Activated CD4-positive, alpha-beta T cell treated with anti-CD3 and anti-CD28 coated beads for 1 hour (primary cell): Measurements from ENCODE around the gene CAMK1D.

Experiments
- DNase-seq: peaks from one replicate; pipeline ENCODE4 v3.0.0-alpha.2; 2020

The CAMK1D gene

DNA sequence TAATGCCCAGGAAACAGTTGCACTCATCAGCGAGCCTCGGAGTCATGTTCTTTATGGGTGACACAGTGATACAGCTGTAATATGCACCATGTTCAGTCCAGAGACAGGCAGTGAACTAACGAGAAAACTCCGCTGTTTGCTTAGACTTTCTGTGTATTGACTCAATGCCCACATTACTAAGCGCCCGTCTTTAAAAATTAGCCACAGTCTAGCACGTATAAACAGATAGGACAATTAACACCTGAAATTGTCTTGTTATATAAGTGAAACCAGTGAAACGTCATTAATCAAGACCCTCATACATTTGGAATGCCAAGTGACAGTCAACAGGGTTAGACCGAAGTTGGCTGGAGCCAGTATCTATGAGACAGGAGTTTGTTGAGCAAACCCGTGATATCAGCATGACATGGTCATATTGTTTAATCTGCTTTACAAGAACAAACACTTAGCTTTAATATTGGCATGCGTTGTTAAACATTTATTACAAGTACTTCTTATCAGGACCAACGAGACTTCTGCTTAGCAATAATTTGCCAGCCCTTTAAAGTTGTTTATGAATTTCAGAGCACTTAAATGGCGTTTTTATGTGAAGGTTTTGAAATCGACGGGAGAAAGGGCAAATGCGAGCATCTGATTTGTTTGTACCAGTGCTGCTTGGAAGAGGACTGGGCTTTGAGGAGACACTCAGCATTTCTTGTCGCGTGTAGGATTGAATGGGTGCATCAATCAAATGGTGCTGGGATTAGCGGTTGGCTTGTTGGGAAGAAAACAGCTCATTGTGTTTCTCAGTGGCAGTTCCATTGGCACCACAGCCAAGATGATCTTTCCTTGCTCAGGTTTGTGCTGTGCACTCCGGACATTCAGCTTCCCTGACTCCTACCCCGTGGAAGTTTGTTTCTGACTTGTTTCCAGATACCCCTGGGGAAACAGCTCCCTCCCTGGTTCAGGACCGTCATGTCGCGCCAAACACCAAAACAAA lies 56.3 kb downstream of the CAMK1D start:
- no peak for DNase-seq

DNA sequence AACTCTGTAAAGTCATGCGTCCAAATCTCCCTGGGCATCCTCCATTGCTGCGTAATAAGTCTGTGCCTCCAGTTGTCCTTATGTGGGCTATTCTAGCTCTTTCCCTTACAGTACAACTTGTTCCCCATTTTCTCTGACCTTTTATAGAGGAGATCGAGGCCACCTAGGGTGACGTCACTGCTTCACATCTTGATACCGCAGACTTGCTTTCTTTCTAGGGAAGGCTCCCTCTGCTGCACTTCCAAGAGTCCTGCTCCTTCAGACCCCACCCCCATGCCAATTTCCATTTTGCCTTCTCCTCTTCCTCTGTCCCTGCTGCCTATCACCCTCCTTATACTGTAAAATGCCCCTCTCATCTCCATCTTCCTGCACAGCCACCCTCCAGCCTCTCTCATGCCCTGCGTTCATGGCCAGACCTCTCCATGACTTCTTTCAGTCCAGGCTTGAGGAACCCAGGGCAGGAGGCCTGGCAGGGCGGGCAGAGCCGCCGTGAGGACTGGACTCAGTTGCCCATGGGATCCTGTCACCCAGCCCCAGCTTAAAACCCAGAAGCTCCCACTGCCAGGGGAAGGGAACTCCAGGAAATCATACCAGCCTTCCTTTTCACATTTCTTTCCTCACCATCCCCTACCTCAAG lies 57.5 kb downstream of the CAMK1D start:
- no peak for DNase-seq

DNA sequence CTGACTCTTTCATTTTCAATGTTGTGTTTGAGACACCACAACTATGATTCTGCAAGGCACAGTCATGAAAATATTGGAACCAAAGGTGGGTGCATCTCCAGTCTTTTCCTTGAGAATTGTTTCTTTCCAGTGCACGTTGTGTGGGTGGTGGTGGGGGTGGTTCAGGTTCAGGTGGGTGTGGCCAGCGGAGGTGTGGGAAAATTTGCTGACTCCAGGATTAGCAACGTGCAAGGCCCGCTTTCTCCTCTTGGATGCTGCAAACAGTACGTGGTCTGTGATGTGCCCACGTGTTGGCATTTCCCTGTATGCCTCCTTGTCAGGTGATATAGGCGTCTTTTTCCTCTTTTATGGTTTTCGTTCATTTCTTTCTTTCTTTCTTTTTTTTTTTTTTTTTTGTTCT lies 59.1 kb downstream of the CAMK1D start:
- DNase-seq: no peak

DNA sequence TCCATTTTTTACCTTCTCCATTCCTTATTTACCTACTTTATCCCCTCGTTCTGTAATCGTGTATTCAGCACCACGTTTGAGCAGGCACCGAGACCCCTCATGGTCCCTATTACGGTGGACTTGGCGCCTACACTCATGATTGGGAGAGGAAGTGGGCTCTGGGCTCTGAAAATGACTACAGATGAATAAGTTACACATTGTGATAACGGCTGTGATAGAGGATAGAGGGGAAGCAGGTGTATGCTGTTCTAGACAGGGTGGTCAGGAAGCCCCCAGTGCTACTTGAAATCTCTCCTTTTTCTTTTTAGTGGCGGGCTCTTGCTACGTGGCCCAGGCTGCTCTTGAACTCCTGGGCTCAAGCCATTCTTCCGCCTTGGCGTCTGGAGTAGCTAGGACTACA lies 59.8 kb downstream of the CAMK1D start:
- no peak for DNase-seq

DNA sequence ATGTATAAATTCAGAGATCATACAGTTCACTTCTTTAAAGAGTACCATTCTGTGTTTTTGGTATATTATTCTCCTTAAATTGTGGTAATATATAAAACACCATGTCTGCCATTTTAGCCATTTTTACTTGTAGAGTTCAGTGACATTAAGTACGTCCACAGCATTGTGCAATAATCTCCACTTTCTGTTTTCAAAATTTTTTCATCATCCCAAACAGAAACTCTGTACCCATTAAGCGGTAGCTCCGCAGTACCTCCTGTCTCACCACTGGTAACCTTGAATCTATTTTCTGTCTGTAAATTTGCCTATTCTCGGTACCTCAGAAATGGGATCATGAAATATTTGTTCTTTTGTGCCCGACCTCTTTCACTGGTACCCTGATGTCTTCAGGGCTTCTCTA lies 60.3 kb downstream of the CAMK1D start:
- no peak for DNase-seq

DNA sequence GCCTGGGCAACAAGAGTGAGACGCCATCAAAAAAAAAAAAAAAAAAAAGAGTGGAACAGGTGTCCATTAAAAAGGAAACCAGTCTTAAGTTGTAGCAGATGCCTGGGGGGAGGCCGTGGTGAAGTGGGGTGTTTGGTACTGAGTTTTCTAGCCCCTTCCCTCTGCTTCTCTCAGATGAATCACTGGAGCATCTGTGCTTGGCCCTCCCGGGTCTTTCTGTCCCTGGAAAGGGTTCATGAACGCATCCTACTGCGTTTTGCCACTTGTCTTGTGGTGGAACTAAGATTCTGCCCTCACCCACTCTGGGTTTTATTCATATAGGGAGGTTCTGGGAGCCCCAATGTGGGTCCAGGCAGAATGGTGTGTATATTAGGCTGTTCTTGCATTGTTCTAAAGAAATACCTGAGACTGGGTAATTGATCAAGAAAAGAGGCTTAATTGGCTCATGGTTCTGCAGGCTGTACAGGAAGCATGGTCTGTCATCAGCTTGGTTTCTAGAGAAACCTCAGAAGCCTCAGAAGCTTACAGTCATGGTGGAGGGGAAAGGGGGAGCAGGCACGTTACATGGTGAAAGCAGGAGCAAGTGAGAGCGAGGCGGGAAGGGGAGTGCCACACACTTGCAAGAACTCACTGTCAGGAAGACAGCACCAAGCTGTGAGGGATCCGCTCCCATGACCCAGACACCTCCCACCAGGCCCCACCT lies 63.5 kb downstream of the CAMK1D start:
- DNase-seq: no peak

DNA sequence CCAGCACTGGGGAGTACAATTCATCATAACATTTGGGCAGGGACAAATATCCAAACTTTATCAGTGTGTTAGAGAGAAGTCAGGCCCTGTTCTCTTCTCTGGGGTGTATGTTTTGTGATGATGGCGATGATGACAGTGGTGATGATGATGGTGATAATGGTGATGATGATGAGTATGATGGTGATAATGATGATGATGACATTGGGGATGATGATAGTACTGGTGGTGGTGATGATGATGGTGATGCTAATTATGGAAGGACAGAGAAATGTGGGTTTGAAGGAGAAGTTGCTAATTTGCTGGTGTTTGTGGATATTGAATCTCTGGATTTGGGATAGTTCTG lies 64.0 kb downstream of the CAMK1D start:
- no peak for DNase-seq

DNA sequence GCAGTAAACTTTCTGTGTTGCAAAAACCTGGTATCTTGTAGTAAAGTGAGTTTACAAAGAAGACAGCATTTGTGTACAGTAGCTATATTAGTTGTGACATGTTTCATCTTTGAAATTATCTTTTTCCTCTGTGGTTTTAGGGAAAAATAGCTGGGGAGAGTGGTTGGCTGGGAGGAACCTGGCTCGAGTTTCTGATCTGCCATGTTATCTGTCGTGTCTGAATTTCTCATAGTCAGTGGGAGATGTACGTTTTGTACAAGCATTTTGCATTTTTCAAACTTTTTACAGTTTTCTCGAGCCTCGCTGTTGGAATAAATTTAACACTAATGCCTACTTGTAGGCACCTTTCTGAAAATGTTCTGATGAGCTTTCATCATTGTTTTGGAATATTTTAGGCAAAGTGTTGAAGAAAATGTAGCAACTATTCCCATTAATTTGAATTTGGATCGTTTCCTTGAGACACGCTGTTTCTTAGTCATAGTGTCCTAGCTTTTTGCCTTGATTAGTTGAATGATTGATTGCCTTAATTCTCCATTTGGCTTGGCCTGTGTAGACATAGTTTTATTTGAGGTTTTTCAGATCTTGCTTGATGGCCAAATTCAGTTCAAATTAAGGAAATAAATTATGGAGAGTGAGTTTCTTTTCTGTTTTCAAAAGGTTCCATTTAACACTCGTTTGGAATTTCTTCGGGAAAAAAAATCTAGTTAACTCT lies 65.1 kb downstream of the CAMK1D start:
- DNase-seq: no peak

DNA sequence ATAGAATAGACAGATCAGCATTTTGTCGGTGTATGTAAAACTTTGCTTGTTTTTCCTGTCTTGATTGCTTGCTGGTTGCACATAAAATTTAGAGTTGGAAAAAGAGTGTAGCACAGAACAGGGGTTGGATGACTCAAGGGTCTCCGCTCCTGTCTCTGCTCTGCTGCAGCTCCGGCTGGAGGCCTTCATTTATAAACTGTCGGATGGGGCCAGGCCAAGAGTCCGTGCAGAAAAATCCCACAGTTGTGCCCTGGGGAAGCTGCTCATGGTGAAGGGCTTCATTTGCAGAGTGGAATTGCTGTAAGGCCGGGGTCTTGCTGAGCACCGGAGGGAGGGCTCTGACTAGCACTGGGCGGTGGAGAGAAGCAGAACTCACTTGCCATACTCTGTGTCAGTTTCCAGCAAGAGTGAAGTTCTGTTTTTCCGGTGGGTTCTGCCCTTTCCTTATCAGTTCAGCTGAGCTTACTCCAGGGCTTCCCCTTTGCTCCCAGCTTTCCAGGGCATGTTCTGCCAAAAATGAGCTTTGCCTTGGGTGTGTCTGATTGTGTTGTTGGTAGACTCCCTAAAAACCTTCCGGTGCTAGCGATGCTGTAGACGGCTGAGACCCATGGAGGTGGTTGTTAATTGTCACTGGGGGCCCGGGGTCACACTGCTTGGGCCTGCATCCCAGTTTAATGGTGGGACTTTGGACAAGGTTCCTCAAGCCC lies 67.2 kb downstream of the CAMK1D start:
- DNase-seq: no peak

DNA sequence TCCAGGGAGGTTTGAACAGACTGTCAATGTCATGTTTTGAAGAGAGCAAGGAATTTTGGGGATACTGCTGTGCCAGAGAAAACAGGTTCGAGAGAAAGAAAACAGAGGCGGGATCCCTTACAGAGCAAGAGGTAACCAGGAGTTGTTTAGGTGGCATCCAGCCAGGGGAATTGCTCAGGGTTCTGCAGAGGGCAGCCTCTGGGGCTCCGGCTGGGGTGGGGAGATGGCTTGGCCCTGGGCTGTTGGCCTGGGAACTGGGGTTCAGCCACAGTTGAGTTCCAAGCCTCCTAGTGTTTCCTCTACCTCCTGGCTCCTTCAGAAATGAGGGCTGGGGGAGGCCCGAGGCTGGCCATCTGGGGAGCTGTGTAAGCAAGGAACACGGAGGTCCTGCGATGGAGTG lies 68.0 kb downstream of the CAMK1D start:
- DNase-seq: no peak

DNA sequence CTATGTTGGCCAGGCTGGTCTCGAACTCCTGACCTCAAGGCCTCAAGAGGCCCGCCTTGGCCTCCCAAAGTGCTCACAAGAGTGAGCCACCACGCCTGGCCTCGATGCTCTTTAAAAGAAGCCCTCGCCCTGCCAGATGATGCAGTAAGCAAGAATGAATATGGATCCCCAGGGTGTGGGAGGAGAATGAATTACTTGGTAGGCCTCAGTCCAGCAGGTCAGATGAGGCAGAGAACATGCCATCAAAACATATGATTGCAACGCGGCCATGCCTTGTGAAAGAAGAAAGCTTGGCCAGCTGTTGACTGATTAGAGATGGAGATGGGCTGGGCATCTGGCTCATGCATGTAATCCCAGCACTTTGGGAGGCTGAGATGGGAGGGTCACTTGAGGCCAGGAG lies 68.7 kb downstream of the CAMK1D start:
- no peak for DNase-seq

DNA sequence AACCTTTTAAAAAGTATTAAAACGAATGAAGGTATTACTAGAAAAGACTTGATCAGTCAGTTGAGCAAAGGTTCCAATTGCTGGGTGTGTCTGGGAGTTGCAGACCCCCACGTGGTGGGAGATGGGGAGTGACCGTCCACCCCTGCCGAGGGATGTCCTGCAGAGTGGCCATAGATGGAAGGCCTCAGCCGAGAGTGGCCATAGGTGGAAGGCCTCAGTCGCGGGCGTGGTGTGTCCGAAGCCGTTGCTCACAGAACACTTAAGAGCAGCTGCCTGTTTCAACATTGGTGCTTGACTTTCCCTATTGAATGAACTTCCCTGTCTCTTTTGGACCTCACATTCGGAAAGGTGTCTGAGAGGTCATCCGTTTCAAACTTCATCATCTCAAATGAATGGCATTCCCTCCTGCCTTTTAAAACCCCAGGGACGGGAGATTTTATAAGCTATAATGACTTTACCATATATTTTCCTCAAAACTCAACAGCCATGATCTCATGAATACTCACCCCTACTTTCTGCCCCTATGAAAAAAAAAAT lies 69.4 kb downstream of the CAMK1D start:
- no peak for DNase-seq

DNA sequence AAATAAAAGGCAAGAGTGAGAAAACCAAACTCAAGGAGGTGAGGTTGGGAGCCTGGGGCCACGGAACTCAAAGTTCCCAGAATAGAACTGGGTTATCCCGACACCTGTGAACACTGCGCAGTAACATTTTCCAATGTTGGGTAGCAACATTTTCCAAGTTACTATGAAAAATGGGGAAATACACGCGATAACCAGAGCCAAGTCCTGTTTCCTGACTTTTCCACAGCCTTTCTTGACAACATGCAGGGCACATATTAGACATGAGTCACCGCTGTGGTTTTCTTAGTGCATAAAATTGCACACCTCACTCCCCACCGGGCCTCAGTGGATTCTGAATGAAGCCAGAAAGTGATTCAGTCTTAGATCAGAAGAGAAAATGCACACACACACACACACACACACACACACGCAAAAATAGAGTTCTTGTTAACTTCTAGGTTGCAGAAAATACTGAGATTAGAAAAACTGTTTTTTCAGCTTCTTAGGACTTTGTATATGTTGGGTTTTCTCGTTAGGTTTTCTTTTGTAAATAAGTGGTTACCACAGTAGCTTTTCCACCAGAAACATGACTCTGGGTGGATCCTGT lies 70.0 kb downstream of the CAMK1D start:
- DNase-seq: peak; percentile 37

DNA sequence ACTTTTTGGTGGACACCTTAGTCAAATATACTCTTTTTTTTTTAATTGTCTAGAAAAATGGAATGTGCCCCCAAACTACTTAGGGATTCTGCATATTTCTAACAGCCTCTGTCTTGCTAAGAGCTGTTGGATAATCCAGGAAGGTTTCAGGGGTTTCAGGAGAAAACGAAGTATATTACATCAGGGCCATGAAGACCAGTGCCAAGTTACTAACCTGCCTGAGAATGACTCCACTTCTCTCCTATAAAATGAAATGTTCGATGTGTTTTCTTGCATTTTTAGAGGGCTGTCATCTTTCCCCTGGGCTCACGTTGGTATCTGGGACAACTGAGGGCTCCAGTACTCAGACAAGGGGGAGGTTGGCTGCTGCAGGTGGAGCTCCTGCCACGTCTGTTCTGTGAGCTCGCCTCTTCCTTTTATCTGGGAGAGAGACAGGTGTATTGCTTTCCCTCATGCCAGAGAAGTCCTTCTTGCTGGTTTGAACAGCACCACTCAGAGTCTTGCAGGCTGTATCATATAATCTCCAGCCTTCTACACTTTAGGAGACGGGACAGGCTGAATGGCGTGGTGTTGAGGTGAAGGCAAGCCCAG lies 71.3 kb downstream of the CAMK1D start:
- no peak for DNase-seq

DNA sequence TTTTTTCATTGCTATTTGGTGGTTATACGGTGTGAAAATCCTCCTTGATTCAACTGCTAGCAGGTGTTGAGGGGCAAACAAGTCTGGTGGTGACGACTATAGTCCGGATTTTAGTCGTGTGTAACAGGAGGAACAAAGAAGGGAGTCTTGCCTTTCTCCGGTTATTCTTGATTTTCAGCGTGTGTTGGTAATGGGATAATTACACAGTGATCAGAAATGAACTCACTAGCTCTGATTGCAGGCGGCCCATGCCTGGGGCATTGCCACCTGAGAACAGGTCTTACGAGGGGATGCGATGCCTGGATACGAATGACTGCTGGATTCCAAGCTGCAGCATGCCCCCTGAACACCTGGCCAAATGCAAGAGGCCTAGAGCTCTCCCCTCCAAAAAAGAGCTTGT lies 72.8 kb downstream of the CAMK1D start:
- DNase-seq: no peak

DNA sequence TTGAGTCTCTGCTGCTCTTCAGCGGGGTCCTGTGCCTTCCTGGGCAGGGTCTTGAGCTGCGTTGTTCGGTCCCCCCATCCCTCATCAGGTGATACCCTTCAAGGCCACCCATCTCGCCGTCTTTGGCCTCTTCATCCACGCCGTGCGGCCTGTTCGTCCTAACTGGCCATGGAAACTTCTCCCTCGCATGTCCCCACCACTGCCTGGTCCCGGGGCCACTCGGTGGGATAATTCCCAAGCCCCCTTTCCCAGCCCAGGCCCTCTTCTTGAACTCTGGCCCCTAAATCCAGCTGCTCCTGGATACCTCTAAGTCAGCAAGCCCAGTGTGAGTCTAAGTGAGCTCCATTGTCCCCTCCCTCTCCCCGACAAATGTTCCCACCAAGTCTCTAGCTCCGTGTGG lies 74.5 kb downstream of the CAMK1D start:
- DNase-seq: no peak

DNA sequence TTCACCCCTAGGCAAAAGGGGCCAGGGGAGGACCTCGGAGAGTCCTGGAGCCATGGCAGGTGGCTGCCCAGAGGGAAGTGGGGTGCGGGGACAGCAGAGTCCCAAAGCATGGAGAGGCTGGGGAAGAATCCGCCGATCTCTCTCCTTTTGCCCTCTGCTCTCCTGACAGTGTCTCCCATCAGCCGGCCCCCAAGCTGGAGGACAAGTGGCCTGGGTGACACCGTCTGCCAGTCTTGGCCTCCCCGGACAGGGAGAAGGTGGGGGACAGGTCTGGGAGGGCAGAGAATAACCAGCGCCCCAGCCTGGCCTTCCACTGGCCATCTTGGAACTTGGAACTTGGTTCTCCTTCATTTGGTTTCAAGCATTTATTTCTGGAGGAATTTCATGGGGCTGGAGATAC lies 77.9 kb downstream of the CAMK1D start:
- no peak for DNase-seq

DNA sequence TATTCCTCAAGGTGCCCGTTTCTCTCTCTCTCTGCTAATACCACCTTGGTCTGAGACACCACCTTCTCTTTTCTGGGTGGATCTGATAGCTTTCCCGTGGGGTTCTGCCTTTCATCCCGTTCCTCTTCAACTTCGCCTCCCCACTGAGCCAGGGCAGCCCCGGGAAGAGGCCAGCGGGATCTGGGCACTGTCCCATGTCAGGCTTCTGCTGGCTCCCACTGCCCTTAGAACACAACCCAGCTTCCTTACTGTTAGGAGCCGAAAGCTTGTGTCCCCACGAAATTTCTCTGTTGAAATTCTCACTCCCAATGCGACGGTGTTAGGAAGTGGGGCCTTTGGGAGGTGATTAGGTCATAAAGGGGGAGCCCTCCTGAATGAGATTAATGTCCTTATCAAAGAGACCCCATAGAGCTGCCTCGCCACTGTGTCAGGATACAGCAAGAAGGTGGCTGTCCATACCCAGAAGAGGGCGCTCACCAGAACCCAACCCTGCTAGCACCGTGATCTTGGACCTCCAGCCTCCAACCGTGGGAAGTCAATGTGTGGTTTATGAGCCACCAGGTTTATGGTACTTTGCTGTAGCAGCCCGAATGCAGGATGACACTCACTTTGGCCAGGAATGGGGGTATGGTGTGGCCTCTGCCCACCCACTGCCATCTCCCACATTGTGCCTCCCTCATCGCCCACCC lies 79.2 kb downstream of the CAMK1D start:
- no peak for DNase-seq

DNA sequence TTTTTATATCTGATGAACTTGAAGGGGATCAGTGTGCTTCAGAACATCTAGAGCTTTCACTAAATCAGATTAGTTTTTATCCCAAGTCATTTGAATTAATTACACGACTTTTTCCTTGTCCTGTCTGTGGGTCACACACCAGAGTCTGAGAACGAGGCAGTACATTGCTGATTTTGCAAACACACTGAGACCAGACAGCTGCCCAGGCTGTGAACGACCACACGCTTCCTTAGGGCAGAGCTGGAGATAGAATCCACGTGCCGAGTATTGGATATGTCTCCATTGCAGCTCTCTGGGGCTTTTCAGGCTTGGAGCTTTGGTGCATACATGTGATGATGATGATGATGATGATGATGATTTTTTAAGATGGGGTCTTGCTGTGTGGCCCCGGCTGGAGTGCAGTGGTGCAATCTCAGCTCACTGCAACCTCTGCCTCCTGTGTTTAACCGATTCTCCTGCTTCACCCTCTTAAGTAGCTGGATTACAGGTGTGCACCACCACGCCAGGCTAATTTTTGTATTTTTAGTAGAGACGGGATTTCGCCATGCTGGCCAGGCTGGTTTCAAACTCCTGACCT lies 81.1 kb downstream of the CAMK1D start:
- DNase-seq: no peak
